OCI-LY3 (cell line): ENCODE results near the gene PDZK1IP1.
"Not testable (repeated sequence)": the region's sequence is repeated elsewhere in the genome, so short reads cannot be mapped to it uniquely, and the experiment has no call there.

Experiments
- CTCF ChIP-seq: fragments of 200-600, 300-600 bp; sonication (generic); IDR thresholded peaks from 2 replicates; pipeline ENCODE4 v1.5.1; 2014; ENCODE audit warnings: antibody characterized with exemption, low read length, low read depth
- EZH2phosphoT487 ChIP-seq: fragments of 200-600 bp; shearing (Covaris generic); IDR thresholded peaks from 2 replicates; pipeline ENCODE4 v1.6.1; 2018; ENCODE audit warnings: antibody characterized with exemption, mixed run types, low read depth

- TF ChIP-seq CTCF, EZH2phosphoT487: not testable (repeated sequence)
These were observed 43.3 kb downstream of the PDZK1IP1 start for GRCh38 chr1:47146495-47146894.
